Stimulated activated naive CD8-positive, alpha-beta T cell treated with anti-CD3 and anti-CD28 coated beads, Interleukin-15, Interleukin-2, amounts not matched to agents 100 ng/mL and 50 ng/mL, for 24 hours (primary cell): ENCODE measurements around the gene NDST4.

Source experiments
- H3K27ac Mint-ChIP-seq: one replicate; pipeline ENCODE4 v1.8.0; 2021; ENCODE audit warnings: mild to moderate bottlenecking, mixed read lengths
- H3K27me3 Mint-ChIP-seq: one replicate; pipeline ENCODE4 v1.8.0; 2021; ENCODE audit warnings: mixed read lengths
- H3K36me3 Mint-ChIP-seq: one replicate; pipeline ENCODE4 v1.8.0; 2021; ENCODE audit warnings: low read depth, mixed read lengths
- H3K4me1 Mint-ChIP-seq: one replicate; pipeline ENCODE4 v1.8.0; 2021; ENCODE audit warnings: low read depth, mixed read lengths
- H3K4me3 Mint-ChIP-seq: one replicate; pipeline ENCODE4 v1.8.0; 2021; ENCODE audit warnings: mild to moderate bottlenecking, mixed read lengths
- H3K9me3 Mint-ChIP-seq: one replicate; pipeline ENCODE4 v1.8.0; 2021; ENCODE audit warnings: mixed read lengths

Gene NDST4

GRCh38 chr4:115113506-115114106 lies at the start of gene NDST4:
NDST4 (minus strand) TSS chr4:115113620; CDS start chr4:115077036, 36,584 bp downstream.
- Mint-ChIP-seq H3K36me3 (no peaks in the 10 kb centered on the region), H3K27ac (no peak within 1 kb of the TSS), H3K4me1 (no peaks in the 10 kb centered on the region), H3K4me3 (no peak within 1 kb of the TSS), H3K27me3 (no peaks in the 10 kb centered on the region), H3K9me3 (no peaks in the 10 kb centered on the region)

- peaks cover 8% of the 10 kb centered on the region for H3K9me3 Mint-ChIP-seq
- H3K27me3 Mint-ChIP-seq, result no peaks in the 10 kb centered on the region
- no peak overlapping the region for H3K27ac Mint-ChIP-seq
- H3K4me1 Mint-ChIP-seq, result no peaks in the 10 kb centered on the region
- no peaks in the 10 kb centered on the region for H3K36me3 Mint-ChIP-seq
- no peak overlapping the region for H3K4me3 Mint-ChIP-seq
These were observed 45.7 kb upstream of the NDST4 start for GRCh38 chr4:115159141-115159540.

GRCh38 chr4:115158296-115158695 lies 44.9 kb upstream of the NDST4 start:
- Mint-ChIP-seq H3K36me3 (no peaks in the 10 kb centered on the region), H3K4me1 (no peaks in the 10 kb centered on the region), H3K27me3 (no peaks in the 10 kb centered on the region), H3K9me3 (peaks cover 4% of the 10 kb centered on the region), H3K27ac (no peak overlapping the region), H3K4me3 (no peak overlapping the region)

- Mint-ChIP-seq H3K4me1 (no peaks in the 10 kb centered on the region), H3K27ac (no peak overlapping the region), H3K9me3 (no peaks in the 10 kb centered on the region), H3K4me3 (no peak overlapping the region), H3K36me3 (no peaks in the 10 kb centered on the region), H3K27me3 (no peaks in the 10 kb centered on the region)
These were observed 41.4 kb upstream of the NDST4 start for GRCh38 chr4:115154826-115155225.

GRCh38 chr4:115152965-115153364 lies 39.5 kb upstream of the NDST4 start:
- no peaks in the 10 kb centered on the region for H3K9me3 Mint-ChIP-seq
- no peaks in the 10 kb centered on the region for H3K27me3 Mint-ChIP-seq
- H3K36me3 Mint-ChIP-seq, result no peaks in the 10 kb centered on the region

GRCh38 chr4:115152081-115152480 lies 38.7 kb upstream of the NDST4 start:
- Mint-ChIP-seq H3K9me3 (no peaks in the 10 kb centered on the region), H3K36me3 (no peaks in the 10 kb centered on the region), H3K27me3 (no peaks in the 10 kb centered on the region), H3K4me1 (no peaks in the 10 kb centered on the region), H3K4me3 (no peak overlapping the region), H3K27ac (no peak overlapping the region)

More at GRCh38 chr4:115152965-115153364, 39.5 kb upstream of the NDST4 start:
- Mint-ChIP-seq H3K4me1 (no peaks in the 10 kb centered on the region), H3K27ac (no peak overlapping the region), H3K4me3 (no peak overlapping the region)

- Mint-ChIP-seq H3K36me3 (no peaks in the 10 kb centered on the region), H3K27me3 (no peaks in the 10 kb centered on the region), H3K9me3 (no peaks in the 10 kb centered on the region), H3K27ac (no peak overlapping the region), H3K4me1 (no peaks in the 10 kb centered on the region), H3K4me3 (no peak overlapping the region)
These were observed 35.7 kb upstream of the NDST4 start for GRCh38 chr4:115149106-115149505.

- no peaks in the 10 kb centered on the region for H3K27me3 Mint-ChIP-seq
- H3K27ac Mint-ChIP-seq, result no peak overlapping the region
- no peaks in the 10 kb centered on the region for H3K36me3 Mint-ChIP-seq
- no peaks in the 10 kb centered on the region for H3K4me1 Mint-ChIP-seq
- H3K9me3 Mint-ChIP-seq, result peaks cover 3% of the 10 kb centered on the region
- no peak overlapping the region for H3K4me3 Mint-ChIP-seq
These were observed 32.2 kb upstream of the NDST4 start for GRCh38 chr4:115145393-115146160.

- Mint-ChIP-seq H3K9me3 (no peaks in the 10 kb centered on the region), H3K4me3 (no peak overlapping the region), H3K27ac (no peak overlapping the region), H3K27me3 (no peaks in the 10 kb centered on the region), H3K36me3 (no peaks in the 10 kb centered on the region), H3K4me1 (no peaks in the 10 kb centered on the region)
These were observed 14.6 kb upstream of the NDST4 start for GRCh38 chr4:115128037-115128436.

GRCh38 chr4:115126491-115126890 lies 13.1 kb upstream of the NDST4 start:
- Mint-ChIP-seq H3K36me3 (no peaks in the 10 kb centered on the region), H3K4me1 (no peaks in the 10 kb centered on the region), H3K9me3 (no peaks in the 10 kb centered on the region), H3K4me3 (no peak overlapping the region), H3K27me3 (no peaks in the 10 kb centered on the region), H3K27ac (no peak overlapping the region)

- no peak overlapping the region for H3K27ac Mint-ChIP-seq
These were observed 8.1 kb upstream of the NDST4 start for GRCh38 chr4:115121351-115122043.

GRCh38 chr4:115119804-115120352 lies 6.5 kb upstream of the NDST4 start:
- Mint-ChIP-seq H3K27ac (no peak overlapping the region), H3K4me3 (no peak overlapping the region), H3K9me3 (no peaks in the 10 kb centered on the region), H3K36me3 (no peaks in the 10 kb centered on the region), H3K4me1 (no peaks in the 10 kb centered on the region), H3K27me3 (no peaks in the 10 kb centered on the region)

More at GRCh38 chr4:115121351-115122043, 8.1 kb upstream of the NDST4 start:
- Mint-ChIP-seq H3K36me3 (no peaks in the 10 kb centered on the region), H3K9me3 (no peaks in the 10 kb centered on the region), H3K4me1 (no peaks in the 10 kb centered on the region), H3K27me3 (no peaks in the 10 kb centered on the region), H3K4me3 (no peak overlapping the region)

GRCh38 chr4:115117651-115118050 lies 4.2 kb upstream of the NDST4 start:
- Mint-ChIP-seq H3K36me3 (no peaks in the 10 kb centered on the region), H3K4me3 (no peak overlapping the region), H3K4me1 (no peaks in the 10 kb centered on the region), H3K27me3 (no peaks in the 10 kb centered on the region), H3K27ac (no peak overlapping the region), H3K9me3 (no peaks in the 10 kb centered on the region)

- Mint-ChIP-seq H3K27me3 (no peaks in the 10 kb centered on the region), H3K36me3 (no peaks in the 10 kb centered on the region), H3K4me3 (no peak overlapping the region), H3K27ac (no peak overlapping the region), H3K4me1 (no peaks in the 10 kb centered on the region), H3K9me3 (no peaks in the 10 kb centered on the region)
These were observed 2.9 kb downstream of the NDST4 start for GRCh38 chr4:115110191-115111181.
